Measurements from ENCODE around the gene CLDN14. TPM values are rescaled to one million over a fixed set of nuclear protein-coding genes. Genes with fewer than 3 reads are reported as not detected.
"Not testable (repeated sequence)": the region's sequence is repeated elsewhere in the genome, so short reads cannot be mapped to it uniquely, and the experiment has no call there.

CLDN14 gene
- total and polyA plus RNA-seq, 5 experiments from 2014 or later: not detected

DNA sequence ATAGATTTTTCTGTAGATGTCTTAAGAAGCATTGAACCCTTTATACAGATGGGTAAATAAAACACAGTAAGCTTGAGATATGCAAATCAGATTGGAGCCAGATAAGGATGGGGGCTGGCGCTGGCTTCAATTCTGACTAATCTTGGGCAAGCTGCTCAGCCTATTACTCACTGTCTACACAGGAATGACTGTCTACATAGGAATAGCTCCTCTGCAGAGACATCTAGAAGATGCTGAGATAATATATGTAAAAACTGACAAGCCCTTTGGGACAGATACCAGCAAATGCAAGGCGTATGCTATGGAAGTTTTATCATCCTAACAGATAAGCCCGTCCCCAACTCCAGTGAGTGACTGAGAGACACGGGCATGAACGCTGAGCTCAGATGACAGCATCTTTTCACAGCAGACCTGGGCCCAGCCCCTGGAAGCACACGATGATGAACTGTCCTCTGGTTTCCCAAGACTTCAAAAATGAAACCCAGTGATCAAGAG lies 1.7 kb downstream of the CLDN14 start:
- peaks cover 0 to 2% (median 0%) of the 10 kb centered on the region in 9 donors for H3K9me3 Mint-ChIP-seq
- H3K4me1 Mint-ChIP-seq: no peaks in the 10 kb centered on the region
- ATAC-seq: no peak
- H3K27ac Mint-ChIP-seq: no peak overlapping the region
- POLR2A ChIA-PET: interaction anchor here (0.6 kb wide), 1 partner anchor 45 kb away, joined by 3 read pairs; no protein-coding TSS in a partner anchor
- H3K27me3 Mint-ChIP-seq: peaks cover 3 to 7% (median 3%) of the 10 kb centered on the region in 5 donors
- DNase-seq: no peak
- no peak overlapping the region for H3K4me3 Mint-ChIP-seq
- H3K36me3 Mint-ChIP-seq: no peaks in the 10 kb centered on the region

DNA sequence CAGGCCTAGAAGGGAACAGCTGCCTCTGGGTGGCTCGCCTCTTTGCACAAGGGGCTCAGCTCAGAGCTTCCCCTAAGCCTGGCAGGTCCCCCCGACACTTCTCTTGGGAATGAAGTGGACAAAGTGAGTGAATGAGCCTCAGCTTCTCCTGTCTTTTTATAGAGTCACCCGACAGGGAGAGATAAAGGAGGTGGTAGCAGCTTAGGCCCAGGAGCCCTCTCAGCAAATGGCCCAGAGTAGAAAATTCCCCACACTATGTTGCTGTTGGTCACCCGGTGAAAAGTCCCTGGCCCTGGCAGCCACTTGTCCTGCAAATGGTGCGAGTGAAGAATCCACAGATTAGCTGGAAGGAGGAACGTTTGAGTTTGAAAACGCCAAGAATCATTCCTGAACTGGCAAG lies 2.4 kb downstream of the CLDN14 start:
- H3K9me3 Mint-ChIP-seq: peaks cover 0 to 3% (median 0%) of the 10 kb centered on the region in 9 donors
- DNase-seq (no peak), ATAC-seq (no peak)
- no peaks in the 10 kb centered on the region for H3K36me3 Mint-ChIP-seq
- no peak overlapping the region for H3K27ac Mint-ChIP-seq
- POLR2A ChIA-PET: no interaction called here
- H3K27me3 Mint-ChIP-seq: peaks cover 3 to 7% (median 5%) of the 10 kb centered on the region in 5 donors
- H3K4me1 Mint-ChIP-seq: no peaks in the 10 kb centered on the region
- no peak overlapping the region for H3K4me3 Mint-ChIP-seq

DNA sequence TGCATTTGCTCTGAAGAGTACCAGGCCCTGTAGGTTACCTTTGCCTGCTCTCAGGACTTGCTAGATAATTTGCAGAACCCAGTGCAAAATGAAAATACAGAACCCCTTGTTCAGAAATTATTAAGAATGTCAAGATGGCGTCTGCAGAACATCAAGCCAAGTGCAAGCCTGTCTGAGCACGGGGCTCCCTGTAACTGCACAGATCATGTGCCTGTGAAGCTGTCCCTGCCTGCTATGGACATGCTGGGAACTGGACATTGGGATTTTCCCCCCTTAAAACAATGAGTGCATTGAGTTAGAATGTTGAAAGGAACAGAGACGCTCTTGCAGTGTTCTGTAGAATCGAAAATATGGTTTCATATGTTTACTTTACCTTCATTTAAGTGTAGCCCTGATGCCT lies 2.9 kb downstream of the CLDN14 start:
- POLR2A ChIA-PET: no interaction called here
- no peak for ATAC-seq
- H3K4me1 Mint-ChIP-seq: peaks cover 0 to under 1% (median 0%) of the 10 kb centered on the region in 4 donors
- no peaks in the 10 kb centered on the region for H3K36me3 Mint-ChIP-seq
- peaks cover 4 to 9% (median 6%) of the 10 kb centered on the region in 5 donors for H3K27me3 Mint-ChIP-seq
- no peak overlapping the region for H3K4me3 Mint-ChIP-seq
- no peak for DNase-seq
- peaks cover 0 to 7% (median 1%) of the 10 kb centered on the region in 9 donors for H3K9me3 Mint-ChIP-seq
- no peak overlapping the region for H3K27ac Mint-ChIP-seq

DNA sequence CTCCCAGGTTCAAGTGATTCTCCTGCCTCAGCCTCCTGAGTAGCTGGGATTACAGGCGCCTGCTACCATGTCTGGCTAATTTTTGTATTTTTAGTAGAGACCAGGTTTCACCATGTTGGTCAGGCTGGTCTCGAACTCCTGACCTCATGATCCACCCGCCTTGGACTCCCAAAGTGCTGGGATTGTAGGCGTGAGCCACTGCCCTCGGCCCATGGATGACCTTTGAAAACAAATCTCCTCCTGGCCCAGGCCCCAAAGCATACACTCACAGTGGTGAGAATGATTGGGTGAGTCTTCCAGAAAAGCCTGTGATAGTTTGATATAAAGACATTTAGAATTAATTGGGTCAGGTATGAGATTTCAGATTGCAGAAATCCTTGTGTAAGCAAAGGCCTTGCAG lies 3.4 kb downstream of the CLDN14 start:
- H3K9me3 Mint-ChIP-seq, POLR2A ChIA-PET, H3K27ac Mint-ChIP-seq, ATAC-seq, H3K36me3 Mint-ChIP-seq, H3K4me1 Mint-ChIP-seq, H3K4me3 Mint-ChIP-seq, DNase-seq: not testable (repeated sequence)
- H3K27me3 Mint-ChIP-seq: peaks cover 5 to 11% (median 6%) of the 10 kb centered on the region in 5 donors

DNA sequence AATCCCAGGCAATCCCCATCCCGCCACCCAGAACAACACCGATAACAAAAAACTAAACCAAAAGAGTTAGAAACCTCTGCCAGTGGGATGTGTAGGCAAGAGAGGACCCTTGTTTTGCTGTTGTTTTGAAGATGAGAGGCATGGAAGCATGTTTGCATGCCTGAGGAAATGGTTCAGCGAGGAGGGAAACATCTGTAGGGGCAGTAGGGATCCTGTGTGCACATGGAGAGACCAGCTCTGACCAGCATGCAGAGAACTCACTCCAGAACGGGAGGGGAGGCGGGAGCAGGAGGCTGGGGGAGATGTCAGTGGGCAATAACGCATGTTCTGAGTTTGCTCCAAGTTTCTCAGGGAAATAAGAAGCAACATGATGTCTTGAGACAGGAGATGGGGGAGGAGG lies 5.3 kb downstream of the CLDN14 start:
- POLR2A ChIA-PET: no interaction called here
- Mint-ChIP-seq H3K27me3 (peaks cover 5 to 11% (median 6%) of the 10 kb centered on the region in 5 donors), H3K4me1 (peaks cover 0 to 2% (median 0%) of the 10 kb centered on the region in 4 donors), H3K36me3 (peaks cover 0 to 2% (median 0%) of the 10 kb centered on the region in 3 donors), H3K27ac (no peak overlapping the region), H3K9me3 (peaks cover 0 to 10% (median 2%) of the 10 kb centered on the region in 9 donors), H3K4me3 (no peak overlapping the region)
- DNase-seq: no peak
- no peak for ATAC-seq

DNA sequence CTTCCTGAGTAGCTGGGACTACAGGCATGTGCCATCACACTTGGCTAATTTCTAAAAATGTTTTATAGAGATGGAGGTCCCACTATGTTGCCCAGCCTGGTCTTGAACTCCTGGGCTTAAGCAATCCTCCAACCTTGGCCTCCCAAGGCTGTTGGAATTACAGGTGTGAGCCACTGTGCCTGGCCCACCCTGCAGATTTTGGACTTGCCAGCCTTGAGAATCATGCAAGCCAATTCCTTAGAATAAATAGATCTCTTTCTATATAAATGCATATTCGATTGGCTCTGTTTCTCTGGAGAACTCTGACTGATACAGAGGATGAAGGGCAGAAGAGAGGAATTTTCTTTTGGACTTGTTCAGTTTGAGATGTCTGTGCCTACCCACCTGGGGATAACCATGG lies 6.7 kb downstream of the CLDN14 start:
- POLR2A ChIA-PET: no interaction called here
- DNase-seq (no peak), ATAC-seq (no peak)
- H3K27me3 Mint-ChIP-seq: peaks cover 5 to 11% (median 6%) of the 10 kb centered on the region in 5 donors
- H3K27ac Mint-ChIP-seq: no peak overlapping the region
- H3K4me1 Mint-ChIP-seq: peaks cover 0 to 2% (median 0%) of the 10 kb centered on the region in 4 donors
- H3K36me3 Mint-ChIP-seq: peaks cover 0 to 2% (median 0%) of the 10 kb centered on the region in 3 donors
- peaks cover 0 to 10% (median 2%) of the 10 kb centered on the region in 9 donors for H3K9me3 Mint-ChIP-seq
- H3K4me3 Mint-ChIP-seq: no peak overlapping the region

DNA sequence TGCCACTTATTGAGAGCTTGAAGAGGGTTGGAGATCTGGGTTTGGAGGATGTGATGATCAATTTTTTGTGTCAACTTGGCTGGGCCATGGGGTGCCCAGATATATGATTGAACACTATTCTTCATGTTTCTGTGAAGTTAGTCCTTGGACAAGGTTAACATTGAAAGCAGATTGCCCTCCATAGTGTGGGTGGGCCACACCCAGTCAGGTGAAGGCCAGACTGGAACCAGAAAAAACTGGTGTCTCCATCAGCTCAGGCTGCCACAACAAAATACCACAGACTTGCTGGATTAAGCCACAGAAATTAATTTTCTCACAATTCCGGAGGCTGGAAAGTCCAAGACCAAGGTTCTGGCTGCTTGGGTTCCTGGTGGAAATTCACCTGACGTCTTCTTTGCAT lies 7.5 kb downstream of the CLDN14 start:
- no peak overlapping the region for H3K27ac Mint-ChIP-seq
- H3K27me3 Mint-ChIP-seq: peaks cover 5 to 11% (median 6%) of the 10 kb centered on the region in 5 donors
- H3K9me3 Mint-ChIP-seq: peaks cover 0 to 10% (median 2%) of the 10 kb centered on the region in 9 donors

DNA sequence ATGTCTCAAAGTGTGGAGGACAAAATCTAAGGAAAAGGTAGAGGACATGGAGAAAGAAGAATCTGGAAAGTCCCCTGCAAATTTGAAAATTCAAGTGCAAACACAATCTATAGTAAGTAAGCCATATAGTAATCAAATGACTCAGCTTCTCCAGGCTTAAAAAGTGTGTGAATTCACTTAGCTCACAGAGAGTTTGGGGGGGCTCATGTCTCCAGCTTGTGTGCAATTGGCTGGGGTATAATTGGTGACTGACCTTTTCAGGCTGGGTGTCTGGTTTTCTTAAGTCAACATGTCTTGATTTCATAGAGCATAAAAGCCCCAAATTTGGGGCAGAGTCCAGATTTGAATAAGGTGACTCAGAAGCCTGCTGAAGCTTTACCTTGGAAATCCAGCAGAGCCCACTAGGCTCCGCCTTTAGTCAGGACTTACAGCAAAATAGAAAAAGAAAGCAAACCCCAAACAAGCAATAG lies 8.6 kb downstream of the CLDN14 start:
- peaks cover 0 to 2% (median 0%) of the 10 kb centered on the region in 4 donors for H3K4me1 Mint-ChIP-seq
- H3K9me3 Mint-ChIP-seq: peaks cover 0 to 10% (median 2%) of the 10 kb centered on the region in 9 donors
- DNase-seq: no peak
- no peak overlapping the region for H3K4me3 Mint-ChIP-seq
- peaks cover 5 to 11% (median 6%) of the 10 kb centered on the region in 5 donors for H3K27me3 Mint-ChIP-seq
- POLR2A ChIA-PET: no interaction called here
- no peak overlapping the region for H3K27ac Mint-ChIP-seq
- ATAC-seq: no peak
- peaks cover 0 to 2% (median 0%) of the 10 kb centered on the region in 3 donors for H3K36me3 Mint-ChIP-seq

More for the DNA sequence above, 7.5 kb downstream of the CLDN14 start:
- ATAC-seq (no peak), DNase-seq (no peak)
- H3K4me1 Mint-ChIP-seq: peaks cover 0 to 2% (median 0%) of the 10 kb centered on the region in 4 donors
- POLR2A ChIA-PET: no interaction called here
- no peak overlapping the region for H3K4me3 Mint-ChIP-seq
- H3K36me3 Mint-ChIP-seq: peaks cover 0 to 2% (median 0%) of the 10 kb centered on the region in 3 donors

DNA sequence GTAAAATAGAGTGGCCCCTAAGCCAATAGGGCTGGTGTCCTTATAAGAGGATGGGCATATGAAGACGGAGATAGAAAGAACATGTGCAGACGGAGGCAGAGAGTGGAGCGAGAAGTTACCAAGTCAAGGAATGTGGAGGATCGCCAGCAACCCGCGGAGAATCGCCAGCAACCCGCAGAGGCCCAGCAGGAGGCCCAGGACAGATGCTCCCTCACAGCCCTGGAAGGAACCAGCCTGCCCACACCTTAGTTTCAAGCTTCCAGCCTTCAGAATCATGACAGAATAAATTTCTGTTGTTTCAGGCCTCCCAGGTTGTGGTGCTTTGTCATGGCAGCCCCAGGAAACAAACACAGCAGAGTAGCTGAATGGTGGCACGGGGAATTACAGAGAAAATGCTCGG lies 9.6 kb downstream of the CLDN14 start:
- ATAC-seq (no peak), DNase-seq (no peak)
- Mint-ChIP-seq H3K4me1 (peaks cover 0 to 2% (median 0%) of the 10 kb centered on the region in 4 donors), H3K36me3 (peaks cover 0 to 2% (median 0%) of the 10 kb centered on the region in 3 donors), H3K9me3 (peaks cover 0 to 10% (median 2%) of the 10 kb centered on the region in 9 donors), H3K4me3 (no peak overlapping the region), H3K27me3 (peaks cover 5 to 14% (median 6%) of the 10 kb centered on the region in 5 donors), H3K27ac (no peak overlapping the region)
- POLR2A ChIA-PET: no interaction called here

DNA sequence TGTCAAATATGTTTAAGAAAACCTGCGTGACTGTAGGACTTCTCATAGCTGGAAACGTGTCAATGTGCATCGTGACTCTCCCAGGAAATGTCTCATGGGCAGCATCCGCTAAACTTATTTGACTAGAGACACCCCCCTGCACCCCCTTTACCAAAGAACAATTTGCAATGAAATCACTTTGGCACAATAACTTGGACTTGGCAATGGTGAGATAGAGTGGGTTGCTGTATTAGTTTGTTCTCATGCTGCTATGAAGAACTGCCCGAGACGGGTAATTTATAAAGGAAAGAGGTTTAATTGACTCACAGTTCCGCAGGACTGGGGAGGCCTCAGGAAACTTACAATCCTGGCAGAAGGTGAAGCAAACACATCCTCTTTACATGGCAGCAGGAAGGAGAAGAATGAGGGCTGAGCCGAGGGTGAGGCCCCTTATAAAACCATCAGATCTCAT lies 13.8 kb downstream of the CLDN14 start:
- Mint-ChIP-seq H3K4me1 (no peaks in the 10 kb centered on the region), H3K27ac (no peak overlapping the region), H3K4me3 (no peak overlapping the region), H3K27me3 (peaks cover 0 to 8% (median 3%) of the 10 kb centered on the region in 5 donors), H3K9me3 (peaks cover 0 to 2% (median 0%) of the 10 kb centered on the region in 9 donors), H3K36me3 (peaks cover 0 to 2% (median 0%) of the 10 kb centered on the region in 3 donors)
- DNase-seq (no peak), ATAC-seq (no peak)
- POLR2A ChIA-PET: no interaction called here

DNA sequence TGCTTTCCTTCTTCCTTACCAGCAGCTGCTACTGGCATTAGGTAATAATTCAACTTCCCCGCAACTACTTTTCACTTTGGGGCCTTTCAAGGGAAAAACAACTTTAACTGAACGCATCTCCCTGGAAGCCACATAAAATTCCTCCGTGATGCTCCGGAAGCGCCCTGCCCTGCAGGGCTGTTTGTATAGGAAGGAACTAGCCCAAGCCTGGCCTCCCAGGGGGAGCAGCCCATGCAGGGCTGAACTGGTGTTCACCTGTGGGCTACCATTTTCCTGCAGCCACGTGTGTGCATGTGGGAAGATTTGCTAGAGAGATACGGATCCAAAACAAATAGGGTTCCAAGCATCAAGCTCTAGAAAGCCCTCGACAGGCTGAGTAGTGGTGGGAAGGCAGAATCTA lies 14.4 kb downstream of the CLDN14 start:
- H3K9me3 Mint-ChIP-seq: peaks cover 0 to 2% (median 0%) of the 10 kb centered on the region in 9 donors
- ATAC-seq (no peak), DNase-seq (no peak)
- H3K4me1 Mint-ChIP-seq: no peaks in the 10 kb centered on the region
- POLR2A ChIA-PET: no interaction called here
- H3K4me3 Mint-ChIP-seq: no peak overlapping the region
- no peak overlapping the region for H3K27ac Mint-ChIP-seq
- peaks cover 0 to 8% (median 3%) of the 10 kb centered on the region in 5 donors for H3K27me3 Mint-ChIP-seq
- H3K36me3 Mint-ChIP-seq: peaks cover 0 to 2% (median 0%) of the 10 kb centered on the region in 3 donors

DNA sequence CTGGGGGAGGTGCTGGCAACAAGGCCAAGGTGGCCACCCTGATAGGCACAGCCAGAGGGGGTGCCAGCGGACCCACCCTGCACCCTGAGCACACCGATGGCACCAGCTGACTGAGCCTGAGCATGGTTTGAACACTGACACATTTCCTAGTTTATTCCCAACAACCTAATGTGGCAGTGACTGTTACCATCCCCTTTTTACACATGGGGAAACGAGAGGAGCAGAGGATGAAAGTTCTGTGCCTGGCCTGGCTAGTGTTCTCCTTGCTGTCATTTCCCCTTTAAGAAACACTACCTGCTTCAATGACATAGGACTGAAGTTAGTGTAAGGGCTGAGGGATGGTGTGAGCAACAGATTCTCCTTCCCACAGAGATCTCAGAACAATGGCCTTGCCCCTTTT lies 15.3 kb downstream of the CLDN14 start:
- Mint-ChIP-seq H3K27ac (no peak overlapping the region), H3K4me1 (no peaks in the 10 kb centered on the region), H3K4me3 (no peak overlapping the region), H3K27me3 (peaks cover 0 to 8% (median 3%) of the 10 kb centered on the region in 5 donors), H3K9me3 (no peaks in the 10 kb centered on the region), H3K36me3 (no peaks in the 10 kb centered on the region)
- ATAC-seq (no peak), DNase-seq (no peak)
- POLR2A ChIA-PET: no interaction called here

DNA sequence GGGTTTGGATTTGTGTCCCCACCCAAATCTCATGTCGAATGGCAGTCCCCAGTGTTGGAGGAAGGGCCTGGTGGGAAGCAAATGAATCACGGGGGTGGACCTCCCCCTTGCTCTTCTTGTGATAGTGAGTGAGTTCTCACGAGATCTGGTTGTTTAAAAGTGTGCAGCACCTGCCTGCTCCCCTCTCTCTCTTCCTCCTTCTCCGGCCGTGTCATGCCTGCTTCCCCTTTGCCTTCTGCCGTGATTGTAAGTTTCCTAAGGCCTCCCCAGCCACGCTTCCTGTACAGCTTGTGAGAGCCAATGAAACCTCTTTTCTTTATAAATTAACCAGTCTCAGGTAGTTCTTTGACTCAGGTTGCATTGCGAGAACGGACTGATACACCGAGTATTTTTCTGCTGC lies 15.9 kb downstream of the CLDN14 start:
- peaks cover 0 to 8% (median 3%) of the 10 kb centered on the region in 5 donors for H3K27me3 Mint-ChIP-seq
- no peak for ATAC-seq
- POLR2A ChIA-PET: no interaction called here
- no peaks in the 10 kb centered on the region for H3K9me3 Mint-ChIP-seq
- peak overlapping the region in 1 of 10 donors; percentile 23 for H3K27ac Mint-ChIP-seq
- no peak for DNase-seq
- H3K36me3 Mint-ChIP-seq: no peaks in the 10 kb centered on the region
- H3K4me3 Mint-ChIP-seq: no peak overlapping the region
- no peaks in the 10 kb centered on the region for H3K4me1 Mint-ChIP-seq

DNA sequence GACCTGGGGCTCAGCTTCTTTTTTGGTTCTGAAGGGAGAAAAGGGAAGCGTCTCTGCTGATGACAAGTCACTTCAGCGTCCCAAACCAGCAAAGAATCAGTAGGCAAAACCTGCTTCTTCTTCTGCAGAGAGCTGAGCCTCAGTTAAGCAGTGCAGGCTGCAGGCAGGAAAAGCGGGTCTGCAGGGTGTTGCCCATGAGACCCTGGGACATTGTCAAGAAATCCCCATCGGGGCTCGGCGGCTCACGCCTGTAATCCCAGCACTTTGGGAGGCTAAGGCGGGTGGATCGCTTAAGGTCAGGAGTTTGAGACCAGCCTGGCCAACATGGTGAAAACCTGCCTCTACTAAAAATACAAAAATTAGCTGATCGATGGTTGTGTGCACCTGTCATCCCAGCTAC lies 16.7 kb downstream of the CLDN14 start:
- no peaks in the 10 kb centered on the region for H3K9me3 Mint-ChIP-seq
- no peak for ATAC-seq
- no peak for DNase-seq
- H3K4me1 Mint-ChIP-seq: no peaks in the 10 kb centered on the region
- no peak overlapping the region for H3K27ac Mint-ChIP-seq
- peaks cover 0 to 8% (median 3%) of the 10 kb centered on the region in 5 donors for H3K27me3 Mint-ChIP-seq
- H3K36me3 Mint-ChIP-seq: no peaks in the 10 kb centered on the region
- POLR2A ChIA-PET: no interaction called here
- H3K4me3 Mint-ChIP-seq: no peak overlapping the region

All from naive thymus-derived CD8-positive, alpha-beta T cell (primary cell).